ENCODE measurements around the gene NTRK2. TPM values are rescaled to one million over a fixed set of nuclear protein-coding genes. Genes with fewer than 3 reads are reported as not detected.

NTRK2 gene
- total RNA-seq, 2 experiments from 2014 or later, result 0.02 TPM; not detected in 1

- Mint-ChIP-seq H3K27me3 (peaks cover 17% of the 10 kb centered on the region), H3K4me3 (no peak overlapping the region), H3K36me3 (no peaks in the 10 kb centered on the region), H3K9me3 (no peaks in the 10 kb centered on the region), H3K27ac (no peak overlapping the region), H3K4me1 (no peaks in the 10 kb centered on the region)
- DNase-seq, result no peak
These were observed 323.6 kb downstream of the NTRK2 start for GRCh38 chr9:84993105-84993504.

- peaks cover 25% of the 10 kb centered on the region for H3K27me3 Mint-ChIP-seq
- no peaks in the 10 kb centered on the region for H3K9me3 Mint-ChIP-seq
- H3K27ac Mint-ChIP-seq, result no peak overlapping the region
- no peaks in the 10 kb centered on the region for H3K36me3 Mint-ChIP-seq
- no peaks in the 10 kb centered on the region for H3K4me1 Mint-ChIP-seq
- H3K4me3 Mint-ChIP-seq, result no peak overlapping the region
- no peak for DNase-seq
These were observed 326.5 kb downstream of the NTRK2 start for GRCh38 chr9:84996029-84996428.

- H3K36me3 Mint-ChIP-seq, result no peaks in the 10 kb centered on the region
- no peak for DNase-seq
- H3K4me3 Mint-ChIP-seq, result no peak overlapping the region
- no peaks in the 10 kb centered on the region for H3K4me1 Mint-ChIP-seq
- H3K9me3 Mint-ChIP-seq, result no peaks in the 10 kb centered on the region
- H3K27ac Mint-ChIP-seq, result no peak overlapping the region
- peaks cover 26% of the 10 kb centered on the region for H3K27me3 Mint-ChIP-seq
These were observed 327.2 kb downstream of the NTRK2 start for GRCh38 chr9:84996716-84997115.

- no peaks in the 10 kb centered on the region for H3K4me1 Mint-ChIP-seq
- no peaks in the 10 kb centered on the region for H3K36me3 Mint-ChIP-seq
- H3K4me3 Mint-ChIP-seq, result no peak overlapping the region
These were observed 327.9 kb downstream of the NTRK2 start for GRCh38 chr9:84997472-84997871.

GRCh38 chr9:84998639-84999038 lies 329.1 kb downstream of the NTRK2 start:
- Mint-ChIP-seq H3K4me3 (no peak overlapping the region), H3K27ac (no peak overlapping the region), H3K4me1 (no peaks in the 10 kb centered on the region), H3K27me3 (peaks cover 19% of the 10 kb centered on the region), H3K9me3 (no peaks in the 10 kb centered on the region), H3K36me3 (no peaks in the 10 kb centered on the region)
- no peak for DNase-seq

More at GRCh38 chr9:84997472-84997871, 327.9 kb downstream of the NTRK2 start:
- Mint-ChIP-seq H3K27ac (no peak overlapping the region), H3K9me3 (no peaks in the 10 kb centered on the region), H3K27me3 (peaks cover 26% of the 10 kb centered on the region)
- no peak for DNase-seq

- DNase-seq, result no peak
- no peaks in the 10 kb centered on the region for H3K4me1 Mint-ChIP-seq
- H3K4me3 Mint-ChIP-seq, result no peak overlapping the region
- H3K27ac Mint-ChIP-seq, result no peak overlapping the region
- no peaks in the 10 kb centered on the region for H3K36me3 Mint-ChIP-seq
- no peaks in the 10 kb centered on the region for H3K9me3 Mint-ChIP-seq
- peaks cover 16% of the 10 kb centered on the region for H3K27me3 Mint-ChIP-seq
These were observed 330.3 kb downstream of the NTRK2 start for GRCh38 chr9:84999788-85000187.

GRCh38 chr9:85001925-85002324 lies 332.4 kb downstream of the NTRK2 start:
- peaks cover 16% of the 10 kb centered on the region for H3K27me3 Mint-ChIP-seq
- no peaks in the 10 kb centered on the region for H3K4me1 Mint-ChIP-seq
- DNase-seq, result no peak
- no peaks in the 10 kb centered on the region for H3K36me3 Mint-ChIP-seq
- no peaks in the 10 kb centered on the region for H3K9me3 Mint-ChIP-seq
- no peak overlapping the region for H3K4me3 Mint-ChIP-seq
- H3K27ac Mint-ChIP-seq, result no peak overlapping the region

- Mint-ChIP-seq H3K36me3 (no peaks in the 10 kb centered on the region), H3K27me3 (peaks cover 11% of the 10 kb centered on the region), H3K27ac (no peak overlapping the region), H3K4me1 (no peaks in the 10 kb centered on the region), H3K4me3 (no peak overlapping the region), H3K9me3 (no peaks in the 10 kb centered on the region)
- DNase-seq, result no peak
These were observed 335.4 kb downstream of the NTRK2 start for GRCh38 chr9:85004818-85005413.

- no peak overlapping the region for H3K27ac Mint-ChIP-seq
- no peaks in the 10 kb centered on the region for H3K9me3 Mint-ChIP-seq
- DNase-seq, result no peak
- peaks cover 3% of the 10 kb centered on the region for H3K27me3 Mint-ChIP-seq
- no peaks in the 10 kb centered on the region for H3K36me3 Mint-ChIP-seq
- no peak overlapping the region for H3K4me3 Mint-ChIP-seq
- no peaks in the 10 kb centered on the region for H3K4me1 Mint-ChIP-seq
These were observed 338.2 kb downstream of the NTRK2 start for GRCh38 chr9:85007748-85008147.

- no peak for DNase-seq
- Mint-ChIP-seq H3K4me1 (no peaks in the 10 kb centered on the region), H3K36me3 (no peaks in the 10 kb centered on the region), H3K27me3 (peaks cover 3% of the 10 kb centered on the region), H3K4me3 (no peak overlapping the region), H3K9me3 (no peaks in the 10 kb centered on the region), H3K27ac (no peak overlapping the region)
These were observed 338.7 kb downstream of the NTRK2 start for GRCh38 chr9:85008215-85008614.

GRCh38 chr9:85009251-85009650 lies 339.7 kb downstream of the NTRK2 start:
- no peak for DNase-seq
- no peaks in the 10 kb centered on the region for H3K36me3 Mint-ChIP-seq
- H3K27me3 Mint-ChIP-seq, result peaks cover 3% of the 10 kb centered on the region
- H3K9me3 Mint-ChIP-seq, result no peaks in the 10 kb centered on the region
- H3K4me1 Mint-ChIP-seq, result no peaks in the 10 kb centered on the region
- H3K27ac Mint-ChIP-seq, result no peak overlapping the region
- no peak overlapping the region for H3K4me3 Mint-ChIP-seq

GRCh38 chr9:85013703-85014102 lies 344.2 kb downstream of the NTRK2 start:
- Mint-ChIP-seq H3K9me3 (no peaks in the 10 kb centered on the region), H3K27ac (no peak overlapping the region), H3K36me3 (no peaks in the 10 kb centered on the region), H3K4me1 (no peaks in the 10 kb centered on the region), H3K27me3 (no peaks in the 10 kb centered on the region), H3K4me3 (no peak overlapping the region)
- no peak for DNase-seq

GRCh38 chr9:85014292-85014691 lies 344.8 kb downstream of the NTRK2 start:
- H3K27me3 Mint-ChIP-seq, result no peaks in the 10 kb centered on the region
- DNase-seq, result no peak
- no peaks in the 10 kb centered on the region for H3K36me3 Mint-ChIP-seq
- no peak overlapping the region for H3K4me3 Mint-ChIP-seq
- H3K9me3 Mint-ChIP-seq, result no peaks in the 10 kb centered on the region
- no peak overlapping the region for H3K27ac Mint-ChIP-seq
- H3K4me1 Mint-ChIP-seq, result no peaks in the 10 kb centered on the region

GRCh38 chr9:85016384-85017006 lies 347.0 kb downstream of the NTRK2 start:
- Mint-ChIP-seq H3K27me3 (no peaks in the 10 kb centered on the region), H3K27ac (no peak overlapping the region), H3K4me1 (no peaks in the 10 kb centered on the region), H3K4me3 (no peak overlapping the region), H3K36me3 (no peaks in the 10 kb centered on the region), H3K9me3 (no peaks in the 10 kb centered on the region)
- DNase-seq, result no peak

GRCh38 chr9:85020791-85021190 lies 351.3 kb downstream of the NTRK2 start:
- no peak overlapping the region for H3K4me3 Mint-ChIP-seq

GRCh38 chr9:85021686-85022085 lies 352.2 kb downstream of the NTRK2 start:
- H3K9me3 Mint-ChIP-seq, result no peaks in the 10 kb centered on the region
- no peaks in the 10 kb centered on the region for H3K4me1 Mint-ChIP-seq
- no peaks in the 10 kb centered on the region for H3K36me3 Mint-ChIP-seq
- no peak for DNase-seq
- no peak overlapping the region for H3K27ac Mint-ChIP-seq
- H3K4me3 Mint-ChIP-seq, result no peak overlapping the region
- H3K27me3 Mint-ChIP-seq, result no peaks in the 10 kb centered on the region

More at GRCh38 chr9:85020791-85021190, 351.3 kb downstream of the NTRK2 start:
- Mint-ChIP-seq H3K36me3 (no peaks in the 10 kb centered on the region), H3K9me3 (no peaks in the 10 kb centered on the region), H3K4me1 (no peaks in the 10 kb centered on the region), H3K27me3 (no peaks in the 10 kb centered on the region), H3K27ac (no peak overlapping the region)
- no peak for DNase-seq
